Activated CD4-positive, alpha-beta T cell treated with anti-CD3 and anti-CD28 coated beads for 48 hours (primary cell): ENCODE data around the gene GKAP1.
"Not testable (repeated sequence)": the region's sequence is repeated elsewhere in the genome, so short reads cannot be mapped to it uniquely, and the experiment has no call there.

Experiments used
- DNase-seq: peaks from one replicate; pipeline ENCODE4 v3.0.0-alpha.2; 2020

The GKAP1 gene

GRCh38 chr9:83817356-83818278 is at the start of gene GKAP1:
TSS of gene GKAP1 (minus strand) at chr9:83817769. CDS start at chr9:83806517, 11,252 bp downstream.
- DNase-seq = peak; percentile 67

DNA sequence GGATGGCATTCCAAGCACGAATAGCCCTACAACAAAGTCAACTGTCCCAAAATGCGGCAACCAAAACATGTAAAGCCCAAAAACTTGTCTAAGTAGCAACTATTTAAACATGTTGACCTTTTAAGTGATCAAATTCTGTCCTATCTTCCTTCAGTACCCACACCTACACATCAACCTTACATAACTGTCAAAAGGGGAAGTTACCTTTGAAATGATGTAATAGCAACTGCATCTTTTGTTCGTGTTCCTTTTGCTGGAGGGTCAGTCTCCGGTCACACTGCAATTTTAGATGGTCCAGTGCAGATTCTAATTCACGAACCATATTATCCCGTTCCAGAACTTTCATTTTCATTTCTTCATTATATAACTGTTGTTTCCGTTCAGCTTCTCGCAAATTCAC is 32.3 kb upstream of the GKAP1 start:
- not testable (repeated sequence) for DNase-seq

DNA sequence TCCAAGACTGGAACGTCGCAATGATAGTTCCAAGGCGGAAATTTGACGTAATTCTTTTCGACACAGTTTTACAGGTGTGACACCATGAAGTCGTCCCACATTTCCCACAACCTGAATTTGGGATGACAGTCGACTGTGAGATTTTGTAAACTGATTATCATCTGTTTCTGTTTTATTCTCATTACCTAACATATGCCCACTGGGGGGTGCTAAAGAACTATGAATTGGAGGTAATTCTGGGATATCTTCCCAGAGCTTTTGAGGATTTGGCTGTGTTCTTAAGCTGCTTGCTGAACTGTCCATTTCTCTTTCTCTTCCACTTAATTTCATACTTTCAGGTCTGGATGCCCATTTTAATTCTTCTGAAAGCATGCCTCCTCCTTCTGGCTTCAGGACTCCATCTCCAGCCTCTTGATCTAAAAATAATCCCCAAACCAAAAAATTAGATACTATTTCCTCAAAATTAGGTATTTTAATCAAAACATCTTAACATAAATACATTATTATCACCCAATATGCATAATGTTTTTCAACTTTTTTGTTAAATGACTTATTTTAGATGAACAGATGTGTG is 19.6 kb upstream of the GKAP1 start:
- DNase-seq = not testable (repeated sequence)

DNA sequence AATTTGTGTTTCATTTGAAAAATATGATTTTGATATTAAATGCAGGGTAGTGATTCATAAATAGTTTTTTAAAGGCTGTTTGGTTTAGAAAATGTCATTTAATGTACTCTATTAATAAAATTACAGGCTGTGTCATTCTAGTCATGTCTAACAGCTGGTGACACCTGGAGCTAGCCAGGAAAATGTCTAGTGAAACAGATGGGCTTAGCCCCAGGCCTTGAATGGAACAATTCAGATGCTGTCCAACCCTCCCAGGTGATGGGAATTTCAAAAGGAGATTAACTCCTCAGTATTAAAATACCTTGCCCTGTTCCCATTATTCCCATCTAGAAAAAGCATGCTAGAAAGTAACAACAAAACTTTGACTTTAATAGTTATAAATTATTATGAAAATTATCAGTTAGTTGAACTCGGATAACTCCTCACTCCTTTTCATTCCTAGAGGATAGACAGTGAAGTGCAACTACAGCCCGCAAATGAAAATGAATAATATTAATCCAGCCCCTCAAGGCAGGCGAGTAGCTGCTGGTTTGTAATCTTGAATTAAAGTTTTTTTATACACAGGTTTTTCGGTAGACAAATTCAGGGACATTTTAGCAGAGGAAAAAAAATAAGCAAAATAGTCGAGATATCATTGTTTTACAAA is 13.0 kb upstream of the GKAP1 start:
- DNase-seq = not testable (repeated sequence)

DNA sequence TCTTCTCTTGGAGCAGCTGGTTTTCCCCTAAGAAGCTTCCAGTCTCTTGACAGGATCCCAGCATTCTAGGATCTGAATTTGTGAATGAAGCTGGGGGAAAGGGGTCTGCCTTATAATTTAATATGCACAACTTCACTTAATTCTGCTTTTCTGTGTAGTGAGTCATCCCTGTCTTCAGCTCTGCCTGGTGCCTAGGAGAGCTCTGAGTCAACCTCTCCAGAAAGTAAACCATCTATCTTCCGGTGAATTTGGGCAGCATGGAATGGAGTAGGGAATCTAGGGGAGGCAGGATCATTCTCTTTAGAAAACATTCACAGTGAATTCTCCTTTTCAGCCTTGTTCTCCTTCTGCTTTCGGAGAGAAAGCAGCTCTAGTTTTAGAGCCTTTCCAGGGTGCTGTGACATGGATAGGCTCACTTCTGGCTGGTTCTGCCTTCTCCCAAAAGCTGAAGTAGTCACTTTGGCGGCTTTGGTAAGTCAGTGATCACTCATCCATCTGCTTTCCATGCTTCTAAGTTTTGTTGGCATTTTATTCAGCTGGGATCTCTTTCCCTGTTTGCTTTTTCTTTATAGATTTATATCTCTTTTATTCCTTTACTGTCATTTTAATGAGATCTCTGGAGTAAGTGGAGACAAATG is 7.5 kb upstream of the GKAP1 start:
- DNase-seq = not testable (repeated sequence)

GRCh38 chr9:83817011-83817355 is 586 bp downstream of the GKAP1 start:
- peak; percentile 39 for DNase-seq

DNA sequence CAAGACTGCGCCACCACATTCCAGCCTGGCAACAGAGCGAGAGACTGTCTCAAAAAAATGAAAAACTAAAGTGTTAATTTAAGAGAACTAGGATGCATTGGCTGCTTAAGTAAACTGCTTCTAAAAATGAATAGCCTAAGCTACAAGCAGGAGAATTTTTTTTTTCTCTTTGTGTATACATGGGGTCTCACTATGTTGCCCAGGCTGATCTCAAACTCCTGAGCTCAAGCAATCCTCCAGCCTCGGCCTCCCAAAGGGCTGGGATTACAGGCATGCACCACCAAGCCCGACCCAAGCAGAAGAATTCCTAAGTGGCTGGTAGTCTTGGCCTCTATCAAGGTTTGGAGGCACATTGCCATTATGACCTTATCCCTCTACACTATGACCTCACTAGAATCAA is 2.4 kb downstream of the GKAP1 start:
- DNase-seq = not testable (repeated sequence)

DNA sequence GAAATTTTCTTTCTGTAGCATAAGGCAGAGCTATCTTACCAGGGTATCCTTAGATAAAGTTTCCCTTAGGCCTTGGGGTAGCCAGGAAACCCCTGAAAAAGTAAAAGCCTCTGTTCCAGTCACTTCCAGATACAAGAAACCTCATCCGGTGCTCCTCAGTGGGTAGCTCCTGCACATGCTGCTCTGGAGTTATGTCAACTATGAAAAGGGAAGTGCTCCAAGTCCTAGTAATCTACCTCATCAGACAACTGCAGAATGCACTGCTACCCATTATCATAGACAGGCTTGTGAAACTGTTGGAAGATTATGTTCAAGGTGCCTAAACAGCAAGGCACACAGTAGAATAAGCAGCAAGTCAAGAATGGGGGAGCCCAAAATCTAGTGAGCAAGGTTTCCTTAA is 8.4 kb downstream of the GKAP1 start:
- DNase-seq = not testable (repeated sequence)

DNA sequence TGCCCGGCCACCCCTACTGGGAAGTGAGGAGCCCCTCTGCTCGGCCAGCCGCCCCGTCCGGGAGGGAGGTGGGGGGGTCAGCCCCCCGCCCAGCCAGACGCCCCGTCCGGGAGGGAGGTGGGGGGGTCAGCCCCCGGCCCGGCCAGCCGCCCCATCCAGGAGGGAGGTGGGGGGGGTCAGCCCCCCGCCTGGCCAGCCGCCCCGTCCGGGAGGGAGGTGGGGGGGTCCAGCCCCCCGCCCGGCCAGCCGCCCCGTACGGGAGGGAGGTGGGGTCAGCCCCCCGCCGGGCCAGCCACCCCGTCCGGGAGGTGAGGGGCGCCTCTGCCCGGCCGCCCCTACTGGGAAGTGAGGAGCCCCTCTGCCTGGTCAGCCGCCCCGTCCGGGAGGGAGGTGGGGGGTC is 13.1 kb downstream of the GKAP1 start:
- DNase-seq = not testable (repeated sequence)

DNA sequence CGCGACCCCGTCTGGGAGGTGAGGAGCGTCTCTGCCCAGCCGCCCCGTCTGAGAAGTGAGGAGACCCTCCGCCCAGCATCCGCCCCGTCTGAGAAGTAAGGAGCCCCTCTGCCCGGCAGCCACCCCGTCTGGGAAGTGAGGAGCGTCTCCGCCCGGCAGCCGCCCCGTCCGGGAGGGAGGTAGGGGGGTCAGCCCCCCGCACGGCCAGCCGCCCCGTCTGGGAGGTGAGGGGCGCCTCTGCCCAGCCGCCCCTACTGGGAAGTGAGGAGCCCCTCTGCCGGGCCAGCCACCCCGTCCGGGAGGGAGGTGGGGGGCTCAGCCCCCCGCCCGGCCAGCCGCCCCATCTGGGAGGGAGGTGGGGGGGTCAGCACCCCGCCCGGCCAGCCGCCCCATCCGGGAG is 13.6 kb downstream of the GKAP1 start:
- not testable (repeated sequence) for DNase-seq

DNA sequence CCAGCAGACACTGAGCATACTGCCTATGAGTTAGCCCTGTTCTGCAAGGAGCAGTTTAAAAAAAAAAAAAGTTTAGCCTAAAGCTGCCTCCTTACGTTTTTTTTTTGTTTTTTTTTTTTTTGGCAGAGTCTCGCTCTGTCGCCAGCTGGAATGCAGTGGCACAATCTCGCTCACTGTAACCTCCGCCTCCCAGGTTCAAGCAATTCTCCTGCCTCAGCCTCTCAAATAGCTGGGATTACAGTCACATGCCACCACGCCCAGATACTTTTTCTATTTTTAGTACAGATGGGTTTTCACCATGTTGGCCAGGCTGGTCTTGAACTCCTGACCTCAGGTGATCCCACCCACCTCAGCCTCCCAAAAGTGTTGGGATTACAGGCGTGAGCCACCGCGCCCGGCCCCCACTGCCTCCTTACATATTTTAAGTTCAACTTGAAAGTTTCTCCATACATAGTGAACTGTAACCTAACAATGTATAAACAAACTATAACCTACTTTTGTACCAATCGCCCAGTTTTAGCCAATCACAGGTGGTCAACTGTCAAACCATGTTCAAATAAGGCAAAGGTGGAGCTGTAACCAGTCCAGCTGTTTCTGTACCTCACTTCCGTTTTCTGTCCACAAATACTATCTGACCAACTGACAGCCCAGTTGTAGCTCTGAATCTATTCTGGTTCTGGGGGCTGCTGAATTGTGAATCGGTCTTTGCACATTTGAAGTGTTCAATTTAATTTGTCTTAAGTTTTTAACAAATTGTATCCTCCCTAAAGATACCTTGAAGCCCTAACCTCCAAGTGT is 17.1 kb downstream of the GKAP1 start:
- DNase-seq = no peak

DNA sequence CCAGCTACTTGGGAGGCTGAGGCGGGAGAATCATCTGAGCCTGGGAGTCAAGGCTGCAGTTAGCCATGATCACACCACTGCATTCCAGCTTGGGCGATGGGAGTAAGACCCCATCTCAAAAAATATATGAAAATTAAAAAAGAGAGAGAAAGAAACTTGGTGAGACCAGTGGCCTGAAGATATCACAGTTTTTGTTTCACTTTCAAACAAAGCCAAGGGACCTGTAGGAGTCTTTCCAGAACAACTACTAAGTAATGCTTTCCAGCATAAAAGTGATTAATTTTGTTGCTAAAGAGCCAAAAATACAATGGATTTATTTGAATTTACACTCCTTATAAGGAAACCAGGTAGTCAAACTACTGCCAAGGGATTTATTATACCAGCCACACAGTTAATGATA is 23.5 kb downstream of the GKAP1 start:
- DNase-seq = no peak

DNA sequence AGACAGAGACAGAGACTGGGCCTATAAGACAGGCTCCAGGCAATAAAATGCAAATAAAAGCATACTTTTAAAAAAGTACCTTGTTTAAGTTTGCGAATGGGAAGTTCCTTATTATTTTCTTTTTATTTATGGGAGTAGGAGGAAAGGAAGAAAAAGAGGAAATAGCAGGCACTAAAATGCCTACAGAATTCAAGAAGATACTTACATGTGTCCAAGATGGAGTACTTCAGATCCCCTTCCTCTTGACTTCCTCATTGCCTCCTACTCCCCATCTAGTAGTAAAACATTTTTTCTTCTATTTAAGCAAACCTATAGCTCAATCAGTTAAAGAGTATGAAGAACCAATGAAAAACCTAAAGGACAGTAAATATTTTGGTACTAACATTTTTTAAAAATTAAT is 24.8 kb downstream of the GKAP1 start:
- no peak for DNase-seq

DNA sequence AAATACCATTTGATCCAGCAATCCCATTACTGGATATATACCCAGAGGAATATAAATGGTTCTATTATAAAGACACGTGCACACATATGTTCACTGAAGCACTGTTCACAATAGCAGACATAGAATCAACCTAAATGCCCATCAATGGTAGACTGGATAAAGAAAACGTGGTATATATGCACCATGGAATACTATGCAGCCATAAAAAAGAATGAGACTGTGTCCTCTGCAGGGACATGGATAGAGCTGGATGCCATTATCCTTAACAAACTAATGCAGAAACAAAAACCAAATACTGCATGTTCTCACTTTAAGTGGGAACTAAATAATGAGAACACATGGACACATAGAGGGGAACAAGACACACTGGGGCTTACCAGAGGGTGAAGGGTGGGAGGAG is 39.4 kb downstream of the GKAP1 start:
- DNase-seq = no peak

GRCh38 chr9:83775932-83776331 is 41.6 kb downstream of the GKAP1 start:
- no peak for DNase-seq

- DNase-seq = no peak
These were observed 44.7 kb downstream of the GKAP1 start for GRCh38 chr9:83772860-83773259.

GRCh38 chr9:83765376-83765775 is 52.2 kb downstream of the GKAP1 start:
- DNase-seq = no peak

- DNase-seq = no peak
These were observed 63.1 kb downstream of the GKAP1 start for GRCh38 chr9:83754383-83754977.

GRCh38 chr9:83749706-83750105 is 67.9 kb downstream of the GKAP1 start:
- no peak for DNase-seq

DNA sequence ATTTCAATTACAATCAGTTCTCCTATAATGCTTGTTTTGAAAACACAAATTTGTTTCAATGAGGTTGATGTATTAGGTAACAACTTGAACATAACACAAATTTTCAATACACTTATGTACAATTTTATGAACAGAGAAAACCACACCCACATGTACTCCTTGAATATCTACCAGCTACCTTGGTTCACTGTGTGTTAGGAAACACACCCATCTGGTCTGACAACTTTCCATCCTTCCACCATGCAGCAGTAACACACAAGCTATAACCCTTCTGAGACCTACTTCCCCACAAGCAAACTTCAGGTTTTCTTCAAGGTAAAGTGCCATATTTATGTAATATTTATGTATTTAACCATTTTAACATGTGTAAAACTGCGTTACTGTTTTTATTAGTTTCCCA is 73.4 kb downstream of the GKAP1 start:
- DNase-seq = no peak

- DNase-seq = no peak
These were observed 83.8 kb downstream of the GKAP1 start for GRCh38 chr9:83733739-83734138.
